Fibroblast of the aortic adventitia (primary cell): ENCODE measurements around the gene TAS2R60. TPM values are rescaled to one million over a fixed set of nuclear protein-coding genes. Genes with fewer than 3 reads are reported as not detected.
A peak's percentile ranks its signal among the peaks of the same experiment; 100 is the strongest.
"Not testable (repeated sequence)": the region's sequence is repeated elsewhere in the genome, so short reads cannot be mapped to it uniquely, and the experiment has no call there.

Source experiments
- DNase-seq: peaks from one replicate; pipeline ENCODE4 v3.0.0-alpha.2; 2010; ENCODE audit warnings: low read depth
- H3K4me3 ChIP-seq: 2 replicates; pipeline ENCODE4 v1.5.1; 2011; ENCODE audit warnings: low read depth, mild to moderate bottlenecking, control low read depth, low read length, moderate library complexity
- CTCF ChIP-seq: IDR thresholded peaks from 2 replicates; pipeline ENCODE4 v1.5.1; 2011; ENCODE audit warnings: mild to moderate bottlenecking, low read length, control low read depth, inconsistent platforms; ENCODE audit not compliant: insufficient read depth
- total RNA-seq: library from RNA; depleted of rRNA; stranded (reverse); fragments of >200 nt; gene quantifications from 2 replicates; pipeline ENCODE4 v1.2.3, GENCODE V29; 2012; ENCODE audit warnings: low replicate concordance

The TAS2R60 gene
- total RNA-seq, 1 donor: not detected

GRCh38 chr7:143479055-143479766 lies 36.0 kb downstream of the TAS2R60 start:
- TF ChIP-seq CTCF: no peak
- no peak for DNase-seq
- no peak overlapping the region for H3K4me3 ChIP-seq

- no peak for TF ChIP-seq CTCF
- no peak overlapping the region for H3K4me3 ChIP-seq
- DNase-seq: no peak
Observed at GRCh38 chr7:143480501-143480900, 37.2 kb downstream of the TAS2R60 start.

GRCh38 chr7:143484119-143484518 lies 40.9 kb downstream of the TAS2R60 start:
- no peak for TF ChIP-seq CTCF
- no peak overlapping the region for H3K4me3 ChIP-seq
- DNase-seq: peak; percentile 47

GRCh38 chr7:143485094-143485493 lies 41.8 kb downstream of the TAS2R60 start:
- no peak overlapping the region for H3K4me3 ChIP-seq
- no peak for TF ChIP-seq CTCF

GRCh38 chr7:143485500-143485899 lies 42.2 kb downstream of the TAS2R60 start:
- peak; percentile 69 for DNase-seq
- no peak overlapping the region for H3K4me3 ChIP-seq
- TF ChIP-seq CTCF: no peak

More at GRCh38 chr7:143485094-143485493, 41.8 kb downstream of the TAS2R60 start:
- DNase-seq: no peak

GRCh38 chr7:143486266-143486665 lies 43.0 kb downstream of the TAS2R60 start:
- DNase-seq, H3K4me3 ChIP-seq: not testable (repeated sequence)

- no peak for TF ChIP-seq CTCF
- no peak for DNase-seq
Observed at GRCh38 chr7:143487061-143487460, 43.8 kb downstream of the TAS2R60 start.

More at GRCh38 chr7:143487061-143487460, 43.8 kb downstream of the TAS2R60 start:
- no peak overlapping the region for H3K4me3 ChIP-seq
